Neural progenitor cell (in vitro differentiated cells): ENCODE results near the gene ZNF641.

Experiments used
- EZH2 ChIP-seq: fragments of 200-600 bp; sonication (generic); IDR thresholded peaks from 2 replicates; pipeline ENCODE4 v1.6.1; 2017; ENCODE audit warnings: antibody characterized with exemption, mild to moderate bottlenecking, moderate library complexity
- TF ChIP-seq, protein P1 (sequence below): fragments of 200-600 bp; sonication (generic); IDR thresholded peaks from 2 replicates; pipeline ENCODE4 v1.5.1; 2017; ENCODE audit warnings: antibody characterized with exemption, mild to moderate bottlenecking

DNA sequence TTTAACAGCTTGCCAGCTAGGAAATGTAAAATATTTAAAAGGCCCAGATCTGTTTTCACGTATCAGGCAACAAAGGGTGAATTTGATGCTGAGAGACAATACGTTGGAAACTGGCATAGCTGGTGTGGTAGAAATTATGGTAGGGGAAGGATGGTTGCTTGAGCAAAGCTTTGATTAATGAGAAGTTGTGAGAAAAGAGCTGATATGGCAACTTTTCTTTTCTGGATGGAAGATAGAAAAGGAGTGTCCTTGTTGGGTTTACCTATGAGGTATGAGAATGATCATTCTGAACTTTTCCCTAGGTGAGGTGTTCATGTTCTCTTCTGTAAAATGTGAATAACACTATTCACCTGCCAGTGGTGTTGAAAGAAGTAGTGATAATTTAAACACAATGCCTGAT, 34.2 kb downstream of the ZNF641 start:
- TF ChIP-seq, protein P1, sequence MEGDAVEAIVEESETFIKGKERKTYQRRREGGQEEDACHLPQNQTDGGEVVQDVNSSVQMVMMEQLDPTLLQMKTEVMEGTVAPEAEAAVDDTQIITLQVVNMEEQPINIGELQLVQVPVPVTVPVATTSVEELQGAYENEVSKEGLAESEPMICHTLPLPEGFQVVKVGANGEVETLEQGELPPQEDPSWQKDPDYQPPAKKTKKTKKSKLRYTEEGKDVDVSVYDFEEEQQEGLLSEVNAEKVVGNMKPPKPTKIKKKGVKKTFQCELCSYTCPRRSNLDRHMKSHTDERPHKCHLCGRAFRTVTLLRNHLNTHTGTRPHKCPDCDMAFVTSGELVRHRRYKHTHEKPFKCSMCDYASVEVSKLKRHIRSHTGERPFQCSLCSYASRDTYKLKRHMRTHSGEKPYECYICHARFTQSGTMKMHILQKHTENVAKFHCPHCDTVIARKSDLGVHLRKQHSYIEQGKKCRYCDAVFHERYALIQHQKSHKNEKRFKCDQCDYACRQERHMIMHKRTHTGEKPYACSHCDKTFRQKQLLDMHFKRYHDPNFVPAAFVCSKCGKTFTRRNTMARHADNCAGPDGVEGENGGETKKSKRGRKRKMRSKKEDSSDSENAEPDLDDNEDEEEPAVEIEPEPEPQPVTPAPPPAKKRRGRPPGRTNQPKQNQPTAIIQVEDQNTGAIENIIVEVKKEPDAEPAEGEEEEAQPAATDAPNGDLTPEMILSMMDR: no peak
- TF ChIP-seq EZH2: no peak
